Hepatocyte (in vitro differentiated cells): ENCODE results near the gene CBY2. TPM values are rescaled to one million over a fixed set of nuclear protein-coding genes. Genes with fewer than 3 reads are reported as not detected.

Experiments
- DNase-seq: peaks from one replicate; pipeline ENCODE4 v3.0.0-alpha.2; 2016; ENCODE audit warnings: low spot score
- H2AFZ ChIP-seq: fragments of 200-600 bp; sonication (generic); 2 replicates; pipeline ENCODE4 v1.6.0; 2016; ENCODE audit warnings: antibody characterized with exemption, mild to moderate bottlenecking
- H3K27ac ChIP-seq: fragments of 200-600 bp; sonication (generic); 2 replicates; pipeline ENCODE4 v1.5.1; 2016; ENCODE audit warnings: mild to moderate bottlenecking
- H3K27me3 ChIP-seq: fragments of 200-600 bp; sonication (generic); 2 replicates; pipeline ENCODE4 v1.6.1; 2016
- H3K36me3 ChIP-seq: fragments of 200-600 bp; sonication (generic); replicated peaks from 2 replicates; pipeline ENCODE4 v1.5.1; 2016; ENCODE audit warnings: low read depth; ENCODE audit not compliant: insufficient read depth
- H3K4me1 ChIP-seq: fragments of 200-600 bp; sonication (generic); 2 replicates; pipeline ENCODE4 v1.5.1; 2016; ENCODE audit warnings: mild to moderate bottlenecking, moderate library complexity; ENCODE audit not compliant: insufficient read depth
- H3K4me2 ChIP-seq: fragments of 200-600 bp; sonication (generic); 2 replicates; pipeline ENCODE4 v1.6.0; 2016
- H3K4me3 ChIP-seq: fragments of 200-600 bp; sonication (generic); 2 replicates; pipeline ENCODE4 v1.5.1; 2016; ENCODE audit warnings: mild to moderate bottlenecking
- H3K79me2 ChIP-seq: fragments of 200-600 bp; sonication (generic); 2 replicates; pipeline ENCODE4 v1.6.0; 2017; ENCODE audit warnings: mild to moderate bottlenecking
- H3K9me2 ChIP-seq: fragments of 200-600 bp; sonication (generic); replicated peaks from 2 replicates; pipeline ENCODE4 v1.6.0; 2017; ENCODE audit warnings: mild to moderate bottlenecking; ENCODE audit not compliant: insufficient read depth
- H3K9me3 ChIP-seq: fragments of 200-600 bp; sonication (generic); 2 replicates; pipeline ENCODE4 v1.5.1; 2016; ENCODE audit warnings: low read depth, mild to moderate bottlenecking
- H4K20me1 ChIP-seq: fragments of 200-600 bp; sonication (generic); 2 replicates; pipeline ENCODE4 v1.6.0; 2016; ENCODE audit warnings: mild to moderate bottlenecking; ENCODE audit not compliant: insufficient read depth, poor library complexity, severe bottlenecking
- CTCF ChIP-seq: fragments of 200-600 bp; sonication (generic); IDR thresholded peaks from 2 replicates; pipeline ENCODE4 v1.5.1; 2016; ENCODE audit warnings: antibody characterized with exemption, mild to moderate bottlenecking; ENCODE audit not compliant: poor library complexity
- EZH2 ChIP-seq: fragments of 200-600 bp; sonication (generic); IDR thresholded peaks from 2 replicates; pipeline ENCODE4 v1.6.1; 2016; ENCODE audit warnings: antibody characterized with exemption, mild to moderate bottlenecking, borderline replicate concordance
- EZH2phosphoT487 ChIP-seq: fragments of 200-600 bp; sonication (generic); IDR thresholded peaks from one replicate; pipeline ENCODE4 v1.6.1; 2018; ENCODE audit warnings: antibody characterized with exemption, mild to moderate bottlenecking, low read depth, moderate library complexity; ENCODE audit not compliant: unreplicated experiment, severe bottlenecking
- WGBS: methylation state at CpG from one replicate; pipeline ENCODE4 v1.1.6; 2016; ENCODE audit warnings: low lambda C conversion rate; ENCODE audit errors: missing lambda C conversion rate; 5-methylcytosine and 5-hydroxymethylcytosine counted together
- polyA plus RNA-seq: library from polyadenylated mRNA; unstranded; fragments of >200 nt; fragmentation: Nextera tagmentation; extraction: Ambion mirVana; gene quantifications from 2 replicates; pipeline ENCODE4 v1.2.1, GENCODE V29; 2016
- total RNA-seq: library from RNA; depleted of rRNA; stranded (reverse); fragments of >200 nt; gene quantifications from 2 replicates; pipeline ENCODE4 v1.2.3, GENCODE V29; 2014

CBY2 gene
- total and polyA plus RNA-seq, 2 experiments from 2014 or later: not detected

- Histone ChIP-seq H3K9me3 (no peaks in the 10 kb centered on the region), H3K36me3 (no peaks in the 10 kb centered on the region), H3K9me2 (no peaks in the 10 kb centered on the region), H3K27ac (no peak overlapping the region), H3K4me3 (no peak overlapping the region), H3K4me1 (no peaks in the 10 kb centered on the region), H3K79me2 (no peaks in the 10 kb centered on the region), H3K4me2 (no peak overlapping the region), H3K27me3 (no peaks in the 10 kb centered on the region), H2AFZ (no peak overlapping the region), H4K20me1 (no peaks in the 10 kb centered on the region)
- WGBS: 95% methylated on average over 5 of the region's 5 CpGs
- no peak for DNase-seq
- TF ChIP-seq EZH2 (no peak), CTCF (no peak), EZH2phosphoT487 (no peak)
Measured at GRCh38 chr13:45670189-45670885, 31.8 kb upstream of the CBY2 start.

GRCh38 chr13:45674908-45675307 lies 27.2 kb upstream of the CBY2 start:
- H3K4me2 ChIP-seq: no peak overlapping the region
- WGBS: 38% methylated on average over 1 of the region's 1 CpG
- H2AFZ ChIP-seq: no peak overlapping the region
- no peaks in the 10 kb centered on the region for H3K9me3 ChIP-seq
- H3K79me2 ChIP-seq: no peaks in the 10 kb centered on the region
- no peak overlapping the region for H3K4me3 ChIP-seq
- H3K27ac ChIP-seq: no peak overlapping the region
- DNase-seq: peak; percentile 41
- H3K27me3 ChIP-seq: no peaks in the 10 kb centered on the region
- no peaks in the 10 kb centered on the region for H3K9me2 ChIP-seq
- H4K20me1 ChIP-seq: no peaks in the 10 kb centered on the region
- no peaks in the 10 kb centered on the region for H3K36me3 ChIP-seq
- H3K4me1 ChIP-seq: no peaks in the 10 kb centered on the region
- TF ChIP-seq EZH2phosphoT487: no peak
- TF ChIP-seq EZH2: no peak
- no peak for TF ChIP-seq CTCF

- DNase-seq: no peak
- Histone ChIP-seq H2AFZ (no peak overlapping the region), H3K4me2 (no peak overlapping the region), H3K79me2 (no peaks in the 10 kb centered on the region), H4K20me1 (no peaks in the 10 kb centered on the region), H3K4me1 (no peaks in the 10 kb centered on the region), H3K9me3 (no peaks in the 10 kb centered on the region), H3K27ac (no peak overlapping the region), H3K9me2 (no peaks in the 10 kb centered on the region), H3K4me3 (no peak overlapping the region), H3K36me3 (no peaks in the 10 kb centered on the region), H3K27me3 (no peaks in the 10 kb centered on the region)
- TF ChIP-seq CTCF (no peak), EZH2phosphoT487 (no peak), EZH2 (no peak)
Measured at GRCh38 chr13:45678282-45678681, 23.8 kb upstream of the CBY2 start.

- 90% methylated on average over 6 of the region's 6 CpGs for WGBS
- no peaks in the 10 kb centered on the region for H3K79me2 ChIP-seq
- H3K4me2 ChIP-seq: no peak overlapping the region
- H3K36me3 ChIP-seq: no peaks in the 10 kb centered on the region
- H2AFZ ChIP-seq: no peak overlapping the region
- H4K20me1 ChIP-seq: no peaks in the 10 kb centered on the region
- no peak overlapping the region for H3K27ac ChIP-seq
- H3K9me2 ChIP-seq: no peaks in the 10 kb centered on the region
- no peak for DNase-seq
- H3K9me3 ChIP-seq: no peaks in the 10 kb centered on the region
- TF ChIP-seq EZH2phosphoT487 (no peak), EZH2 (no peak), CTCF (no peak)
- H3K4me1 ChIP-seq: no peaks in the 10 kb centered on the region
- no peaks in the 10 kb centered on the region for H3K27me3 ChIP-seq
- H3K4me3 ChIP-seq: no peak overlapping the region
Measured at GRCh38 chr13:45681113-45681512, 21.0 kb upstream of the CBY2 start.
